K562 (cell line): ENCODE measurements around the gene APLP1. TPM values are rescaled to one million over a fixed set of nuclear protein-coding genes. Genes with fewer than 3 reads are reported as not detected.

Experiments
- ATAC-seq: fragments of 200-7000 bp; cut with Tn5 transposase; 3 replicates; pipeline ENCODE4 v1.9.1; 2020; ENCODE audit warnings: moderate library complexity
- BruUV-seq: library from RNA; stranded (reverse); fragments of 400-500 nt; replicated peaks from 2 replicates; lab custom pipeline; 2021; lab: Mats Ljungman, UMichigan
- CTCF ChIA-PET: fragments of 300-600 bp; formaldehyde crosslinking; extraction: SDS; loops from one replicate; lab custom pipeline; 2021; ENCODE audit warnings: low intra/inter-chr PET ratio; lab: Yijun Ruan, JAX
- POLR2A ChIA-PET: fragments of 300-600, 350-650 bp; sonication (Branson Sonifier 250); formaldehyde crosslinking; extraction: SDS; loops from one replicate; lab custom pipeline; 2021; ENCODE audit warnings: antibody characterized with exemption, inconsistent platforms; lab: Yijun Ruan, JAX
- DNase-seq, 4 experiments: peaks; one replicate each; pipeline versions ENCODE4 v3.0.0 to v3.0.0-alpha.2; 2011 to 2018; ENCODE audit warnings: low spot score in 3 of 4, mixed read lengths in 3 of 4; ENCODE audit errors: extremely low read depth in 1 of 4
- FAIRE-seq: peaks from 2 replicates; lab custom pipeline; 2011; peaks lifted over from hg19 to GRCh38; lab: Jason Lieb, UNC
- H2AFZ ChIP-seq: 2 replicates; pipeline ENCODE4 v1.6.0; 2011; ENCODE audit warnings: low read depth, low read length, control low read depth, inconsistent platforms
- H3K27ac ChIP-seq: fragments of 200-600 bp; 3 replicates; pipeline ENCODE4 v1.8.0; 2011; ENCODE audit warnings: low read depth, mild to moderate bottlenecking, control low read depth, inconsistent platforms, low read length, moderate library complexity, mixed read lengths; ENCODE audit errors: extremely low read depth
- H3K27me3 ChIP-seq, 2 experiments: fragments of 300-600 bp in 1 of 2; 2 replicates in 1 of 2; 3 replicates in 1 of 2; pipeline versions ENCODE4 v1.6.0 to v1.8.0; 2011; ENCODE audit warnings: inconsistent platforms in 2 of 2, low read length in 2 of 2, mild to moderate bottlenecking in 1 of 2, mixed read lengths in 1 of 2, moderate library complexity in 1 of 2; ENCODE audit not compliant: control insufficient read depth in 2 of 2, insufficient read depth in 2 of 2
- H3K36me3 ChIP-seq: fragments of 300-600 bp; 3 replicates; pipeline ENCODE4 v1.8.0; 2011; ENCODE audit warnings: mild to moderate bottlenecking, low read length, inconsistent platforms; ENCODE audit not compliant: control insufficient read depth, insufficient read depth
- H3K4me1 ChIP-seq, 2 experiments: fragments of 200-600 bp in 1 of 2; replicated peaks in 1 of 2; 2 replicates in 1 of 2; 3 replicates in 1 of 2; pipeline versions ENCODE4 v1.5.1 to v1.8.0; 2011; ENCODE audit warnings: inconsistent platforms in 2 of 2, low read length in 2 of 2, mild to moderate bottlenecking in 1 of 2, mixed read lengths in 1 of 2, moderate library complexity in 1 of 2; ENCODE audit not compliant: control insufficient read depth in 2 of 2, insufficient read depth in 2 of 2
- H3K4me2 ChIP-seq: 2 replicates; pipeline ENCODE4 v1.6.1; 2011; ENCODE audit warnings: low read length, control low read depth, inconsistent platforms, mixed read lengths; ENCODE audit not compliant: insufficient read depth
- H3K4me3 ChIP-seq: fragments of 200-600 bp; sonication (generic), shearing (Covaris generic); 2 replicates; pipeline ENCODE4 v1.5.1; 2016; ENCODE audit warnings: control low read depth, inconsistent platforms
- H3K79me2 ChIP-seq: fragments of 200-600 bp; 3 replicates; pipeline ENCODE4 v1.8.0; 2011; ENCODE audit warnings: low read length, inconsistent platforms; ENCODE audit not compliant: control insufficient read depth, insufficient read depth
- H3K9ac ChIP-seq, 2 experiments: 2 replicates each; pipeline versions ENCODE4 v1.6.0 to v1.6.1; 2011; ENCODE audit warnings: low read depth in 2 of 2, low read length in 2 of 2, control low read depth in 1 of 2, inconsistent platforms in 1 of 2, mild to moderate bottlenecking in 1 of 2, mixed read lengths in 1 of 2; ENCODE audit not compliant: insufficient read depth in 1 of 2
- H3K9me1 ChIP-seq: one replicate; pipeline ENCODE4 v1.6.0; 2011; ENCODE audit warnings: inconsistent platforms, mild to moderate bottlenecking, low read length, moderate library complexity; ENCODE audit not compliant: control insufficient read depth, insufficient read depth
- H3K9me3 ChIP-seq: replicated peaks from 2 replicates; pipeline ENCODE4 v1.5.1; 2011; ENCODE audit warnings: low read depth, low read length, inconsistent platforms; ENCODE audit not compliant: control insufficient read depth, insufficient read depth
- H4K20me1 ChIP-seq: replicated peaks from 2 replicates; pipeline ENCODE4 v1.6.1; 2011; ENCODE audit warnings: low read length, inconsistent platforms, mixed read lengths; ENCODE audit not compliant: control insufficient read depth, insufficient read depth
- ASH1L ChIP-seq: fragments of 450-650 bp; IDR thresholded peaks from 2 replicates; pipeline ENCODE4 v1.6.1; 2018; ENCODE audit warnings: borderline replicate concordance, mild to moderate bottlenecking, low read depth; ENCODE audit not compliant: partially characterized antibody
- EP400 ChIP-seq: fragments of 450-650 bp; IDR thresholded peaks from 2 replicates; pipeline ENCODE4 v1.6.1; 2017; ENCODE audit warnings: antibody characterized with exemption, mild to moderate bottlenecking, moderate library complexity
- NCOA4 ChIP-seq: fragments of 450-650 bp; IDR thresholded peaks from 2 replicates; pipeline ENCODE4 v1.6.1; 2018; ENCODE audit warnings: mild to moderate bottlenecking; ENCODE audit not compliant: partially characterized antibody
- NFRKB ChIP-seq: fragments of 450-650 bp; IDR thresholded peaks from 2 replicates; pipeline ENCODE4 v1.6.1; 2016; ENCODE audit warnings: low read depth
- PRPF4 ChIP-seq: fragments of 200-400 bp; formaldehyde crosslinking; IDR thresholded peaks from one replicate; pipeline ENCODE4 v1.6.1; 2017; ENCODE audit warnings: low read length, low read depth, mild to moderate bottlenecking; ENCODE audit not compliant: insufficient read depth, poor library complexity, severe bottlenecking
- SP2 ChIP-seq: IDR thresholded peaks from 2 replicates; pipeline ENCODE4 v1.6.1; 2011; ENCODE audit warnings: mild to moderate bottlenecking, low read depth, low read length, moderate library complexity; ENCODE audit not compliant: poor library complexity, severe bottlenecking; ENCODE audit errors: extremely low read depth
- SRSF7 ChIP-seq: fragments of 200-400 bp; formaldehyde crosslinking; optimal IDR thresholded peaks from 2 replicates; pipeline ENCODE3; 2017; ENCODE audit warnings: mild to moderate bottlenecking, low read depth, low read length
- VEZF1 ChIP-seq: fragments of 200-800 bp; sonication (Bioruptor generic); IDR thresholded peaks from 2 replicates; pipeline ENCODE4 v1.6.1; 2017; ENCODE audit warnings: missing genetic modification characterization, missing compliant biosample characterization
- ZNF133 ChIP-seq: fragments of 250-450 bp; sonication (Bioruptor Pico); IDR thresholded peaks from 2 replicates; pipeline ENCODE4 v1.4.0; 2020; ENCODE audit warnings: mild to moderate bottlenecking
- ZNF134 ChIP-seq: fragments of 250-450 bp; sonication (Bioruptor Pico); conservative IDR thresholded peaks from 2 replicates; pipeline ENCODE4 v1.4.0; 2020
- WGBS: fragments of 100-300 bp; shearing (Covaris generic); methylation state at CpG from one replicate; pipeline ENCODE4 v1.1.6; 2016; ENCODE audit warnings: low coverage, mixed read lengths; ENCODE audit not compliant: insufficient coverage; ENCODE audit errors: missing lambda C conversion rate; 5-methylcytosine and 5-hydroxymethylcytosine counted together
- in situ Hi-C: fragments of 300-500 bp; cut with MboI; formaldehyde crosslinking; loops from 4 replicates; pipeline ENCODE4 v1.15.0; 2018; ENCODE audit warnings: inconsistent platforms, mixed read lengths
- intact Hi-C: fragments of 100-400 bp; cut with micrococcal nuclease; formaldehyde crosslinking; loops from 2 replicates; pipeline ENCODE4 v1.14.2; 2022
- polyA plus RNA-seq, 8 experiments: library from polyadenylated mRNA; depleted of rRNA in 4 of 8; stranded (reverse) in 5 of 8; unstranded in 3 of 8; fragments of >200 nt; fragmentation: Nextera tagmentation in 2 of 8; fragmentation: Illumina TruSeq in 1 of 8; extraction: Ambion mirVana in 2 of 8; extraction: Trizol in 1 of 8; gene quantifications; 2 replicates each; pipeline versions ENCODE4 v1.2.1 to v1.2.3, GENCODE V29; 2011 to 2014; ENCODE audit warnings: inconsistent platforms in 1 of 8, missing spikeins in 1 of 8
- total RNA-seq, 7 experiments: library from RNA; depleted of rRNA in 6 of 7; stranded (reverse); fragments of >200 nt in 6 of 7; fragmentation: Illumina TruSeq in 2 of 7; extraction: Trizol in 2 of 7; gene quantifications; 2 replicates each; pipeline versions ENCODE4 v1.2.1 to v1.2.3, GENCODE V29; 2011 to 2021; ENCODE audit warnings: low replicate concordance in 1 of 7
- TF ChIP-seq, protein P1 (sequence below), 2 experiments: fragments of 450-650 bp; formaldehyde crosslinking in 1 of 2; IDR thresholded peaks; 2 replicates each; pipeline versions ENCODE4 v1.4.0 to v1.6.1; 2014 to 2020; ENCODE audit warnings: mild to moderate bottlenecking in 2 of 2, borderline replicate concordance in 1 of 2, low read depth in 1 of 2

Gene APLP1
- total and polyA plus RNA-seq, 9 of the 15 experiments (the other 6 are each of a cell fraction or from before 2014, with no cell fraction given) = 0.69 to 9.9 (median 4.7) TPM

DNA sequence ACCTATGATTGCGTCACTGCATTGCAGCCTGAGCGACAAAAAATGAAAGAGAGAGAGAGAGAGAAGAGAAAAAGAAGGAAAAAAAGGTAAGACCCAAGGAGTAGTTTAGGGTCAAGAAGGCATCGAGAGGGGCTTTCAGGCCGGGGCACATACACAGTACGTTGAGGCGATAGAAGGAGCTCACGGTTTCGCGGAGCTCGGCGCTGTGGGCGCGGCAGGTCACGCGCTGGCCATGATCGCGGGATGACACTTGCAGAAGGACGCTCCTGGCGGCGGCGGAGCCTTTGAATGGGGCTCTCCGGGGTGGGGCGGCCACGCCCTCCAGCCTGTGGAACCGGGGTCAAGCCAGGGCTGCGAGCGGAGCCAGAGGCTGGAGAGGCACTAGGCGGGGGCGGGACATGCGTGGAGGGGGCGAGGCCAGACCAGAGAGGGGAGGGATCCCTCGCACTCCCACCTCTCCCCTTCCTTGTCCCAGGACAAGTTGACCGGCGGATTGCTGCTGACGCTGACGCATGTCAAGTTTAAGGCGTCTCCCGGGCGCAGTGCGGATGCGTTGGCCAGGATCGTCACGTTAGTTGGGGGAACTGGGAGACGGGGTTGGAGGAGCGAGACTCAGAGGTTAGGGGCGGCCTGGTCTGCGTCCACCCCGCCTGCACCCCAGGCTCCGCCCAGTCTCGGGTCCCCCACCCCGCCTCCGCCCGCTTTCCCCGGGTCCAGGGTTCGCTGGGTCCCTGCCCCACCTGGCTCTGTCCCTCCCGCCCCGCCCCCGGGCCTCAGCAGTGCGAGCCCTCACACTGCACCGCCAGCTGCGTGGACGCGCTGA is 22.9 kb upstream of the APLP1 start:
- H3K4me2 ChIP-seq = peak overlapping the region; percentile 81
- CTCF ChIA-PET = interaction anchor here (0.8 kb wide), 1 partner anchor 101 kb away, joined by 3 read pairs; no protein-coding TSS in a partner anchor
- peak; percentile 82 for TF ChIP-seq EP400
- TF ChIP-seq ASH1L = no peak
- TF ChIP-seq NCOA4 = no peak
- no peak for TF ChIP-seq ZNF134 (CRISPR knock-in tag)
- TF ChIP-seq VEZF1 (CRISPR knock-in tag) = peak; percentile 55
- TF ChIP-seq, protein P1, sequence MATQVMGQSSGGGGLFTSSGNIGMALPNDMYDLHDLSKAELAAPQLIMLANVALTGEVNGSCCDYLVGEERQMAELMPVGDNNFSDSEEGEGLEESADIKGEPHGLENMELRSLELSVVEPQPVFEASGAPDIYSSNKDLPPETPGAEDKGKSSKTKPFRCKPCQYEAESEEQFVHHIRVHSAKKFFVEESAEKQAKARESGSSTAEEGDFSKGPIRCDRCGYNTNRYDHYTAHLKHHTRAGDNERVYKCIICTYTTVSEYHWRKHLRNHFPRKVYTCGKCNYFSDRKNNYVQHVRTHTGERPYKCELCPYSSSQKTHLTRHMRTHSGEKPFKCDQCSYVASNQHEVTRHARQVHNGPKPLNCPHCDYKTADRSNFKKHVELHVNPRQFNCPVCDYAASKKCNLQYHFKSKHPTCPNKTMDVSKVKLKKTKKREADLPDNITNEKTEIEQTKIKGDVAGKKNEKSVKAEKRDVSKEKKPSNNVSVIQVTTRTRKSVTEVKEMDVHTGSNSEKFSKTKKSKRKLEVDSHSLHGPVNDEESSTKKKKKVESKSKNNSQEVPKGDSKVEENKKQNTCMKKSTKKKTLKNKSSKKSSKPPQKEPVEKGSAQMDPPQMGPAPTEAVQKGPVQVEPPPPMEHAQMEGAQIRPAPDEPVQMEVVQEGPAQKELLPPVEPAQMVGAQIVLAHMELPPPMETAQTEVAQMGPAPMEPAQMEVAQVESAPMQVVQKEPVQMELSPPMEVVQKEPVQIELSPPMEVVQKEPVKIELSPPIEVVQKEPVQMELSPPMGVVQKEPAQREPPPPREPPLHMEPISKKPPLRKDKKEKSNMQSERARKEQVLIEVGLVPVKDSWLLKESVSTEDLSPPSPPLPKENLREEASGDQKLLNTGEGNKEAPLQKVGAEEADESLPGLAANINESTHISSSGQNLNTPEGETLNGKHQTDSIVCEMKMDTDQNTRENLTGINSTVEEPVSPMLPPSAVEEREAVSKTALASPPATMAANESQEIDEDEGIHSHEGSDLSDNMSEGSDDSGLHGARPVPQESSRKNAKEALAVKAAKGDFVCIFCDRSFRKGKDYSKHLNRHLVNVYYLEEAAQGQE (IDR thresholded peaks at IDR 0.05; ENCODE audit: borderline replicate concordance) = peak; percentile 15; the same call in 1 of the 2 replicates
- TF ChIP-seq, protein P1 (CRISPR knock-in tag; IDR thresholded peaks at IDR 0.05; ENCODE audit: low read depth) = no peak
- TF ChIP-seq SP2 = no peak
- TF ChIP-seq SRSF7 = no peak
- TF ChIP-seq ZNF133 (CRISPR knock-in tag) = no peak
- no peak for TF ChIP-seq PRPF4
- no peak for TF ChIP-seq NFRKB

More for the DNA sequence above, 22.9 kb upstream of the APLP1 start:
- no TSS peak for BruUV-seq
- peak; percentile 42 for FAIRE-seq
- H3K9ac ChIP-seq = peak overlapping the region in 1 of 2 experiments; percentile 62; a peak in 2 of 4 replicates
- H3K4me1 ChIP-seq = peaks cover 9 to 27% of the 10 kb centered on the region in 2 experiments
- no peaks in the 10 kb centered on the region for H3K9me3 ChIP-seq
- intact Hi-C loops (no loop called here), in situ Hi-C loops (no loop called here)
- DNase-seq = peak; percentile 83 to 95 (median 90)
- peaks cover 8% of the 10 kb centered on the region for H3K9me1 ChIP-seq
- ATAC-seq = peak; percentile 93
- peaks cover 14% of the 10 kb centered on the region for H4K20me1 ChIP-seq
- no peaks in the 10 kb centered on the region for H3K79me2 ChIP-seq
- H3K36me3 ChIP-seq = no peaks in the 10 kb centered on the region
- peak overlapping the region; percentile 72 for H2AFZ ChIP-seq
- H3K27ac ChIP-seq = no peak overlapping the region; the same call in 2 of the 3 replicates
- POLR2A ChIA-PET = interaction anchor here (0.7 to 1.7 kb wide), 4 partner anchors 17 to 113 kb away, joined by 3 to 5 read pairs (median 3); no protein-coding TSS in a partner anchor
- H3K4me3 ChIP-seq = peak overlapping the region; percentile 30
- 1% methylated on average over 40 of the region's 63 CpGs for WGBS
- peaks cover 30 to 56% of the 10 kb centered on the region in 2 experiments for H3K27me3 ChIP-seq
